Prostate gland (tissue), 2 donors: ENCODE measurements around the gene ANKIB1. TPM values are rescaled to one million over a fixed set of nuclear protein-coding genes. Genes with fewer than 3 reads are reported as not detected.
"Not testable (repeated sequence)": the region's sequence is repeated elsewhere in the genome, so short reads cannot be mapped to it uniquely, and the experiment has no call there.

Experiments used
- DNase-seq: peaks from one replicate; pipeline ENCODE4 v3.0.0-alpha.2; 2019; ENCODE audit warnings: low spot score
- H3K27ac ChIP-seq, 2 donors: fragments of 200-600 bp; sonication (generic); 2 replicates each; pipeline ENCODE4 v1.5.1; 2017 to 2019
- H3K27me3 ChIP-seq: fragments of 200-600 bp; sonication (generic); replicated peaks from 2 replicates; pipeline ENCODE4 v1.5.1; 2019; ENCODE audit not compliant: insufficient read depth
- H3K36me3 ChIP-seq, 2 donors: fragments of 200-600 bp; sonication (generic); 1 replicate in 1 of 2; 2 replicates in 1 of 2; pipeline versions ENCODE4 v1.5.1 to v1.8.1; 2017 to 2019
- H3K4me1 ChIP-seq: fragments of 200-600 bp; sonication (generic); replicated peaks from 2 replicates; pipeline ENCODE4 v1.5.1; 2019
- H3K4me3 ChIP-seq, 2 donors: fragments of 200-600 bp; sonication (generic); 2 replicates each; pipeline ENCODE4 v1.5.1; 2017 to 2019
- H3K9me3 ChIP-seq: fragments of 200-600 bp; sonication (generic); 2 replicates; pipeline ENCODE4 v1.5.1; 2017
- CTCF ChIP-seq, 4 experiments: fragments of 200-600 bp in 2 of 4; fragments of 450-650 bp in 2 of 4; sonication (generic) in 2 of 4; IDR thresholded peaks; 1 replicate in 3 of 4; 2 replicates in 1 of 4; pipeline ENCODE4 v1.5.1; 2016 to 2019; ENCODE audit warnings: antibody characterized with exemption in 4 of 4, mild to moderate bottlenecking in 2 of 4, moderate library complexity in 2 of 4
- POLR2A ChIP-seq: fragments of 450-650 bp; IDR thresholded peaks from one replicate; pipeline ENCODE4 v1.6.1; 2016; ENCODE audit warnings: antibody characterized with exemption, mild to moderate bottlenecking
- POLR2AphosphoS5 ChIP-seq: sonication (generic); formaldehyde crosslinking; IDR thresholded peaks from one replicate; pipeline ENCODE4 v1.6.1; 2017; ENCODE audit warnings: antibody characterized with exemption
- WGBS: methylation state at CpG from one replicate; pipeline ENCODE4 v1.1.5; 2018; 5-methylcytosine and 5-hydroxymethylcytosine counted together
- intact Hi-C: fragments of 100-400 bp; cut with DNase I; formaldehyde crosslinking; loops from one replicate; pipeline ENCODE4 v1.14.2; 2022
- total RNA-seq, 2 donors: library from RNA; depleted of rRNA; stranded (reverse); fragments of >200 nt; gene quantifications; one replicate each; pipeline ENCODE4 v1.1.0, GENCODE V29; 2016

Gene ANKIB1
- total RNA-seq, 2 donors from 2014 or later = 20.1 to 47.9 TPM

GRCh38 chr7:92253251-92253650 is 7.5 kb downstream of the ANKIB1 start:
- Histone ChIP-seq H3K27me3 (no peaks in the 10 kb centered on the region), H3K27ac (no peak overlapping the region), H3K4me3 (no peak overlapping the region), H3K36me3 (no peaks in the 10 kb centered on the region), H3K9me3 (no peaks in the 10 kb centered on the region), H3K4me1 (no peaks in the 10 kb centered on the region)
- TF ChIP-seq CTCF (IDR thresholded peaks at IDR 0.05) (no peak), POLR2A (no peak), POLR2AphosphoS5 (no peak)
- WGBS = 100% methylated on average over 1 of the region's 1 CpG
- intact Hi-C loops = no loop called here
- no peak for DNase-seq

- H3K27ac ChIP-seq, intact Hi-C loops, H3K9me3 ChIP-seq, H3K36me3 ChIP-seq, H3K4me1 ChIP-seq, H3K4me3 ChIP-seq, H3K27me3 ChIP-seq, DNase-seq: not testable (repeated sequence)
- WGBS = 96% methylated on average over 1 of the region's 1 CpG
These were observed 9.0 kb downstream of the ANKIB1 start for GRCh38 chr7:92254800-92255199.

- no peak for TF ChIP-seq POLR2AphosphoS5
- TF ChIP-seq CTCF (IDR thresholded peaks at IDR 0.05) = no peak
- TF ChIP-seq POLR2A = no peak
- no peak overlapping the region for H3K27ac ChIP-seq
- 80% methylated on average over 4 of the region's 4 CpGs for WGBS
- H3K27me3 ChIP-seq = no peaks in the 10 kb centered on the region
- H3K9me3 ChIP-seq = no peaks in the 10 kb centered on the region
- H3K36me3 ChIP-seq = no peaks in the 10 kb centered on the region
- H3K4me3 ChIP-seq = no peak overlapping the region
- DNase-seq = no peak
- intact Hi-C loops = no loop called here
- H3K4me1 ChIP-seq = no peaks in the 10 kb centered on the region
These were observed 9.5 kb downstream of the ANKIB1 start for GRCh38 chr7:92255308-92255707.

- Histone ChIP-seq H3K36me3 (no peaks in the 10 kb centered on the region), H3K4me1 (no peaks in the 10 kb centered on the region), H3K9me3 (no peaks in the 10 kb centered on the region), H3K27ac (no peak overlapping the region), H3K4me3 (no peak overlapping the region), H3K27me3 (no peaks in the 10 kb centered on the region)
- no peak for TF ChIP-seq POLR2A
- TF ChIP-seq CTCF (IDR thresholded peaks at IDR 0.05) = no peak
- no peak for TF ChIP-seq POLR2AphosphoS5
- intact Hi-C loops = no loop called here
- 94% methylated on average over 4 of the region's 4 CpGs for WGBS
- no peak for DNase-seq
These were observed 13.3 kb downstream of the ANKIB1 start for GRCh38 chr7:92259062-92259461.

GRCh38 chr7:92259610-92260247 is 14.0 kb downstream of the ANKIB1 start:
- Histone ChIP-seq H3K36me3 (no peaks in the 10 kb centered on the region), H3K27me3 (no peaks in the 10 kb centered on the region), H3K9me3 (no peaks in the 10 kb centered on the region), H3K4me3 (no peak overlapping the region), H3K27ac (no peak overlapping the region), H3K4me1 (no peaks in the 10 kb centered on the region)
- TF ChIP-seq POLR2A (no peak), CTCF (IDR thresholded peaks at IDR 0.05) (no peak), POLR2AphosphoS5 (no peak)
- DNase-seq = no peak
- WGBS = 92% methylated on average over 2 of the region's 2 CpGs
- intact Hi-C loops = no loop called here
